ENCODE measurements around the gene CALML3.

CALML3 gene

DNA sequence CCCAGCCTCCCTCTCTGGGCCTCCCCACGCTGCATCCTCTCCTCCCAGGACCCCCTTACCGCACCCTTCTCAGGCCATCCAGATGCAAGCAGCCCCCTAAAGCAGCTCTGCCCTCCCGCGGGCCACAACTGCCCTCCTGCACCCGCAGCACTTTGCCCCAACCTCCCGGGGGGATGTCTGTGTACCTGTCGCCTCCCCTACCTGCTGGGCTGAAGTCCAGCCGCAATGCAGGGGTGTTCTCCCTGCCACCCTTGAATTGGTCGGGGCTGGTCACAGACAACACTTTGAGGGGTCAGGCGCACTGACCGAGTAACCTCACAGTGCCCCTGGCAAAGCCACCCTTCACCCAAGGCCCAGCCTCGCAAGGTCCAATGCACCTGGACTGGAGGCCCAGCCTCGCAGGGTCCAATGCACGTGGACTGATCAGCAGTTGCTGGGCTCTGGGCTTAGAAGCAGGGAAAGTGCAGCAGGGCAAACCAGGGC is 17.1 kb upstream of the CALML3 start:
- no peak for DNase-seq

DNA sequence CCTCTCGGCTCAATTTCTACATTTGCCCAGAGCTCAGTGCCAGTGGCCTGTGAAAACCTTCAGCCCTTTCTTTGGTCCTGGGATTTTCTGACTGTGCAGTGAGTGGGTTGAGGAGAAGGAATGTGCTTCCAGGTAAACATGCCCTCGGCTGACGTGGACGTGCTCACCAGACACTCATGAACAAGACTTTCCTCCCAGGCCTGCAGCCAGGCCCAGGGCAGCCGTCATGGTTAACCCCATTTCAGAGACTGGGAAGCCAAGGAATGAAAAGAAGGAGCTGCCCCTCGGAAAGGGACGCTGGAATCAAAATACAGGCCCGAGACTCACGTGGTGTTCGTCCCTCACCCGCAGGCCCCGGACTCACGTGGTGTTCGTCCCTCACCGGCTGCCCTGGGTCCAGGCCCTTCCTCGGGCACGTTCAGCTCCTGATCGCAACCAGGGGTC is 16.6 kb upstream of the CALML3 start:
- no peak for DNase-seq

DNA sequence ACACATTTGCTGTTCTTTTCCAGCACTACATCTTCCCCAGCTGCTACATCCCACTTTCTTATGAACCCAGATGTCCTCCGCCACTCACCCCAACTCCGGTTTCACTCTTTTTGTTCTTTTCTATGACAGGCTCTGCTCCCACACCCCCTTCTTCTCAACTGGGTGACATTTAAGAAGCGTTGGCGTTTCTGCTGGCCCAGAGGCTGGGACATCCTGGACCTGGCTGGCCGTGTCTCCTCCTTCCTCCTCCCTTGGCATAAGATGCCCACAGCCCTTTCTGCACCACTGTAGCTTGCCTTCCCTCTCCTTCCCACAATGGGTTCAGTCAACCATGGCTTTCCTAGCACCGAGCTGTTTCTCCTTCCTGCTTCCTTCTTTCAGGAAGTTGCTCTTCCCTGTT is 16.0 kb upstream of the CALML3 start:
- no peak for DNase-seq

DNA sequence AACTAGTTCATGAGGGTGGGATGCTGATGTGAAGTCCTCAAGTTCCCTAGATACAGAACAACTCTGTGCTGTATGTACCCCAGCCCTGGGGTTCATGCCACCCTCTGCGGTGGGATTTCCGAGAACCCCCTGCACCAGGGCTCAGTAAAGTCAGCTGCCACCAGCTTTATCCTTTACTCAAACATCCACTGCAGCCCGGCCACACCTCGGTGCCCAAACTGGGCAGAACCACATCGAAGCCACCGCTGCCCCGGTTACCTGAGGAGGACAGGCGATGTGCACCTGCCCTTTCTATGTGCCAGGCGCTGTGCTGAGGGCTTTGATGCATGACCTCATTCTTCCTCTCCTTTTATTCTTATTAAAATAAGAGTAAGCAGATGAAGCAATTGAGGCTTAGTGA is 15.5 kb upstream of the CALML3 start:
- DNase-seq: no peak

DNA sequence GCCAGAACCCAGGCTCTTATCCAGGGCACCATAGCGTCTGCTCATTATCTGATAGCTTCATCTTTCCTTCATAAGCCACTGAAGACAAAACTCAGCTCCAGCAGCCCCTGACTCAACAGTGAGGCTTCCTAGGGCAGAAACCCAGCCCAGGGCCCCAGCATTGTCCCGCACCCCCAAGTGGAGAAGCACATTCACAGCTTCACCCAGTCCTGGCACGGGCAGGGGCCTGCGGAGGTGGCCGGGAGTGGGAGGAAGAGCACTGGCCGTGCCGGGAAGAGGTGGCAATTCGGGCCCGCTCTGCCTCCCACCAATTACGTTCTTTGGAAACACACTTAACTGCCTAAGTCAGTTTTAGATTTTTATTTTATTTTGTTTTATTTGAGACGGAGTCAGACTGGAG is 15.1 kb upstream of the CALML3 start:
- DNase-seq: no peak

DNA sequence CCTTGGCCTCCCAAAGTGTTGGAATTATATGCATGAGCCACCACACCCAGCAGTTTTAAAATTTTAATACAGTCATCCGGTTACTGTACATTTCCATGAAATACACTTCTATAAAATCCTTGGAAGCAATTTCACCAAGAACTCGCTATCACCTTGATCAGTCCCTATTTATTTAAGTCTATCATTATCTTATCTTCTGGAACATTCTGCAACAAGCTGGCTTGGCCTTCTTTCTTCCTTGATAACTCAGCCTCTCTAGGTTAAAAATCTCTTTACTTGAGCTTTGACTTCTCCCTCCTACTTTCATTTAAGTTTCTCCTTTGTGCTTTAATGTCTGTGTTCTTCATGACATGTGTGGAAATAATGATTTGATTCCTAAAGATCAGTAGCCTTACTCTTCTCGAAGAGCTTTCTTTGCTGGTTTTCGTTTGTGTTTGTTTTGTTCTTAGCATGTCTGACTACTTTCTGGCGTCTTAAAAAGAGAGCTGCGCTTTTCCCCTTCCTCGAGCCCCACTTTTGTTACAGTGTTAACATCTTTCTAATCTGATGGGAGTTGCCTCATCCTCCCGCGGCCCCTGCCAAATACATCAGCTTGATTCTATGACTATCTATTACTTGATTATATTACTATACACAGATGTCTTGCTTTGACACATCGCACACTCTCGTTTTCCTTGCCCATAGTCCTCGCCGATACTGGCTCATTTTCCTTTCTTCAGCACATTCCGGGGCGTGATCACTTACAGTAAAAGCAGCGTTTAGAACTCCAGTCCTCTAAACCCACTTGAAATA is 14.3 kb upstream of the CALML3 start:
- DNase-seq: no peak

DNA sequence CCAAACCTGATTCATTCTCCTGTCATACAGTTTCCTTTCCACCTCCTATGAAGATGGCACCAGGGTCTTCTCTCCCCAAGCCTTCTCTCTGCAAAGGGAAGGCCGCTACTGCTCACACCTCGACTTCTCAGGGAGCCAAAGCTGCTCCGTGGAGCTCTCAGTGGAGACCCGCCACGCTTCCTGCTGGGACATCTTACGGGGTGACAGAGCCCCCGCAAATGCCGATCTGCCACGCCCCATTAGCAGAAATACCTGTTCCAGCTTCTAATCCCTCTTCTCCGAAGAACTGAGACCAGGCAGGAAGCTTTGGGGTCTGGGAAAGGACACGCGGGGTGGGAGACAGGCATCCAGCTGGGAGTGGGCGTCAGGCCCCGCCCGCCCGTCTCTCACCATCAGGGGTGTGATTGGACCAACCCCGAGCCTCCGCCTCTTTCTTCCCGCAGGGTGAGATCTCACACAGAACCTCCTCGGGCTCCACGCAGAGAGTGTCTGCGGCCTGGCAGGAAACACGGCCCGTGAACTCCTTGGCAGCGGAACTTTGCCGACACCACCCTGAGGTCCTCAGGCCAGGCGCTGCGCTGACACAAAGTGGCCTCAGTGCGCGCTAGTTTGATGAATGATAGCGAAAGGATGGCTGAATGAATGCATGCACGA is 13.4 kb upstream of the CALML3 start:
- DNase-seq: no peak

DNA sequence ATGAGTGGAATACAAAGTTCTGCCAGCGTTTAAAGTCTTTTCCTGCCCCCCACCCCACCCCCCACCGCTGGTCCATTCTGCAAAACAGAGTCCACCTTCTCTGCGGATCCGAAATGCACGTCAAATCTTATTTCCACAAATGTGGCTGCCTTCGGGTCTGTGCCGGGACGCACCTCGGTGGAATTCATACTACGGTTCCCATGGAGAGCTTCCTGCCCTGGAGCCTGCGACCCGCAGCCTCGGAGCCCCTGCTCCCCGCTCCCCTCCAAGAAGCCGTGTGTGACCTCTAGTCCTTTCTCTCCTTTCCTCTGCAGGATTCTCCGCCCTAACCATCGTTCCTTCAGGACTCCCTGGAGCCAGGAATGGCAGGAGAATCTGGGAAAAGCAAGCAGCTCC is 12.9 kb upstream of the CALML3 start:
- DNase-seq: no peak

DNA sequence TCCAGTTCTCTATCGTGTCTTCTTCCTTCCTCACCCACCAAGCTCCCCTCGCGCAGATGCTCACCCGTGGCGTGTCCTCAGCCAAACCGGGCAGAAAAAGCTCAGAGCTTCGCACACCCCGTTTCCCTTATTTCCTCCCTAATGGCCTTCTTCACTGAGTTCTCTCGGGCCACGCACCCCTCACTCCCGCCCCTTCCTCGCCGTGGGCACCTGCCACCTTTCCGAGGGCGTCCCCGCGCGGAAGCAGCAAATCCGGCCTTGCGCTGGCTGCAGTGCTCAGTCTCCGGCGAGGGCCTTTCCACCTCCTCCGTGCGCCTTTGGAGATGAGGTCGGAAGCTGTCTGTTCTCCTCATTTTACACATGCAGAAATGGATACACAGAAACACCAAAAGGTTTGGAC is 12.4 kb upstream of the CALML3 start:
- no peak for DNase-seq

DNA sequence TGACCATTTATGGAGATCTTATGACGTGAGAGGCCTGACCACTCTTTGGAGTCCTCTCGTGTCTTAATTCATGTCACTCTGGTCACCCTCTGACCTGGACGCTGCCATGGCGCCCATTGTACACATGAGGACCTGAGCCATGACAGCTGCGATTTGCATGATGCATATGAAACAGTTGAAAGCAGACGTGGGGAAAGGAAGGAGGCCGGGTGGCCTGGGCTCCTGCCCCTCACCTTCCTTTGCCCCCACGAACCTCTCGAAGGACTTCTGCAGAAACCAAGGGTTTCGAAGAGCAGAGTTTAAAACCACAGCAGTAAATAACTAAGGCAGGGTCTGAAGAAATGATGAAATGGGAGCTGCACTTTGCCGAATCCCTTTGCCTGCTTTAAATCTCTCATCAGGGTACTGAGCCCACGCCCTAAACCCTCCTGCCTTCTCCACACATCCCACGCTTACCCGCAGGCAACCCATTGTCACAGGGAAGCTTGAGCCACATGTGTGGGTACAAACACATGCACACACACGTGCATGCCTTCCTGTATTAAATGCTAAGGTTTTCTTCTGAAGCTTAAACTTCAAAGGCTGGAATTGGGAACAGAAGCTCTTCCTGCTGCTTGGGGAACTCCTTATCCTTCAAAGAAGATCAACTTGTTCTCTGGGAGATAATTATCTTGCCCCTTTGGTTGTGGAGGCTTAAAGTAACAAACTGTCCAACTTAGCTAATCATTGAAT is 11.7 kb upstream of the CALML3 start:
- DNase-seq: no peak

DNA sequence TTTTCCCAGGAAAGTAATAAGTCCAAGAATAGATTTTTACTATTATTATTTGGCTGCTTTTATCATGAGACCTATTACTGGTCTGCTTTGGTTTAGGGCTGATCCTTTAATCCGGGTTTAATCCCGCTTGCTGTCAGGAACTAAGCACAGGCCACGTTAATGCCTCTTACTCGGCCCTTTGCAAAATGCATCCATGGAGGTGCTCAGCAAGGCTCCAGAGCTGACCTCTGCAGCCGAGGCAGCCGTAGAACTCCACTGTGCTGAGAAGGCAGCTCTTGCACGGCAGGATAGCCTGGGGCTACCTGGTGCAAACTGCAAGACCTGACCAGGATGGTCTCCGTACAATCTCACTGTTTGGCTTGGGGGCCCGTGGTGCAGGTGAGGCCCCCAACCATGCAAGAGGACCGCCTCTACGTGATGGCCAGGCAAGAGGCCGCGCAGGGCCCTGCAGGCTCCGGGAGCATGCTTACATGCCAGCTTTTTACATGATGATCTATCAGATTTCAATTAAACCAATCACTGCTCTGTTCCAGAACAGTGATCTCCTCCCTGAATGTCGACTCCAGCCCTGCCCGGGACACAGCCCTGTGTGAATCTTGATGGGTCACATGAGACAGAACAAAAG is 10.4 kb upstream of the CALML3 start:
- no peak for DNase-seq

DNA sequence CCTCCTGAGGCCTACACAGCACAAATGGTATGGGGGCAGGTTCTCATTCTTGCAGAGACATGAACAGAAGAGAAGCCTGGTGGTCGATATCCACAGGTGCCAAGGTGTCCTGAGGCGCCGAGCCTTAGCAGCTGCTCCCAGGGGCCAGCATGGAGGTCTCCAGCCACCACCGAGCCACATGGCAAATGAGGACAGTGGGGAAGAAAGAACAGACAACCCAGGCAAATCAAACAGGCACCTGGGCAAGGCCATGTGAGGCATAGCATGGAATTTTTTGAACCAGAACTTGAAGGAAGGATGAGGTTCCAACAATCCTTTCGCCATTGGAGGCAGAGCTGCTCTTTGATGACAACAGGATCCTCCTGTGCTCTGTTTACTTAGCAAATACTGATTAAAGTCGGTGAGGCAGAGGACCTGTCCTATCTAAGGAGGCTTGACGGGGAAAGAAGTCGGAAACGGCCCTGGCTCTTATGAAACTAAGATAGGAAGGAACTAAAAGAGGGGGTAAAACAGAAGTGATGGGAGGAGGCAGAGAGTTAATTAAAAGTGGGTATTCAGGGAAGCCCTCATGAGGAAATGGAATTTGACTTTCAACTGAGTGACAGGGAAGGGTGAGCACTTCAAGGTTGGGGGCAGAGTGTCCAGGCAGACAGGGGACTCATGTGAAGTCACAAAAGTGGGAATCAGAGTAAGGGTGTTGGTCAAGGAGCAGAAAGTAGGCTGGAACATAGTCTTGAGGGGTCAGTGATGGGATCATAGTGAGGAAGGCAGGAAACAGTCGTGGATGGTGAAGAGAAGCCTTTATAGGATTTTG is 8.6 kb upstream of the CALML3 start:
- DNase-seq: no peak

DNA sequence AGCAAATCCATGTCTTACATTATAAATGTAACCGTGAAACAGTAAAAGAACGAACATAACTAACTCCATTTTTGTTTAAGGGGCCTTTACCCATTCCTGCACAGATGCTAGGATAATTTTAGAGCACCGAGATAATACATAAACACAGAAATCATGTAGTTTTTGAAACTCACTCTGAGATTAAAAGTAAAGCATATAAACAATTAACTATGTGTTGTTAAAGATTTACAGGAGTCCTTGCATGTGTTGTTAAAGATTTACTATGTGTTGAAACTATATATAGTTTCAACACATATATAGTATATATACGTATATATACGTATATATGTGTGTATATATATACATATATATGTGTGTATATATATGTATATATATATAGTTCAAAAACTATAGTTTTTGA is 7.2 kb upstream of the CALML3 start:
- DNase-seq: no peak

DNA sequence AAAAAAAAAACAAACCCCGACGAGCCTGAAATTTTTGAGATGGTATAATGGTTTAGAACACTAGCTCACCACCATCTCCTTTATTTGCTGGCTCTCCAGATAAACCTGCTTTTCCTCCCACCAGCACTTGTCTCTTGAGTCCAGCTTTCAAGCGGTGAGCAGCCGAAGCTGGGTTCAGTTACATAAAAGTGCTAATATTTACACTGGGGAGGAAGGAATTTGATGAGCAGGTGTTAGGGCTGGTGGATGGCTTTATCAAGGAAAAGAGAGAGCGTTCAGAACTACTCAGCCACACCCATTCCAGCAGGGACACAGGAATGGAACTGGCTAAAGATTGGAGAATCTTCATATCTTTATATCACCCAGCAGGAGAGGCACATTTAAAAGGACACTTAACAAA is 6.6 kb upstream of the CALML3 start:
- DNase-seq: no peak

DNA sequence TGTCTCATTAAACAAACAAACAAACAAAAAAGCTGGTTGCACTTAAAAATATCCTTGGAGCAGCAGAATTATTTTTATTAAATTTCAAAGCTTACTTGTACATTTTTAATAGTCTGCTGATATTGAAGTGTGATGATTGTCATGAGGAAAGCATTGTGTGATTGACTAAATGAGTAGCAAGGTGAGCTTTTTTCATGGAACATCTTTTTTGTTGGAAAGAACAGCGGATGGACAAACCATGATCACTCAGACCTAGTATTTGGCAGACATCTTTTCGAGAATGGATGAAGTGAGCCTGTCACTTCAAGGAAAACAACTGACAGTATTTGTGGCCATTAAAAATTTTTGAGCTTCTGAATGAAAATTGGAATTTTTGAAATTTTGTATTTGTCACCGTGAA is 5.7 kb upstream of the CALML3 start:
- no peak for DNase-seq

DNA sequence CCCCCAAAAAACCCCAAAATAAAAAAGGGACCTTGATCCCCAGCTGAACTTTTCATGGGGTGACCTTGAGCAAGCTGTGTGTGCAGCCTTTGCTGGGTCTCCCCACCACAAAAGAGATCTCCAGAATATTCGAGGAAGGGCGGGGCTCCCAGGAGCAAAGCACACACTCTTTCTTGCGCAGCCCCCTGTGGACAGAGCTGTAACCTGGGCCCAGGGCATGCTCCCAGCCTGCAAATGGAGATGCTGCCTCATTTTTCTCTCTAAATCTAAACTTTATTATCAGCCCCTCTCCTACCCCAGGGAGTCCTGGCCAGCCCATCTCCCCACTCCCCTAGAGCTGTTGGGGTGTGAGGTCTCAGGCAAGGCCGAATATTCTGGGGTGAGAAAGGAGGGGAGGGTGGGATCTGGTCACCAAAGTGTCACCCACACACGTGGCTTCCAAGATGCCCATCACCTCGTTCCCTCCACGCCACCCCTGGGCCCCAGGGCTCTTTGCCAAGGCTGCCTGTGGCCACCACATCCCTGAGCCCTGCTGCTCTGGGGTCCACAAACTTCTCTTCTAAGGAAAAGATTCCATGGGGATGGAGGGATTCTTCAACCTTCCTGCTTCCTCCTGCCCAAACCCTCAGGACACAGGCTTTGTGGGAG is 1.7 kb upstream of the CALML3 start:
- DNase-seq: no peak

DNA sequence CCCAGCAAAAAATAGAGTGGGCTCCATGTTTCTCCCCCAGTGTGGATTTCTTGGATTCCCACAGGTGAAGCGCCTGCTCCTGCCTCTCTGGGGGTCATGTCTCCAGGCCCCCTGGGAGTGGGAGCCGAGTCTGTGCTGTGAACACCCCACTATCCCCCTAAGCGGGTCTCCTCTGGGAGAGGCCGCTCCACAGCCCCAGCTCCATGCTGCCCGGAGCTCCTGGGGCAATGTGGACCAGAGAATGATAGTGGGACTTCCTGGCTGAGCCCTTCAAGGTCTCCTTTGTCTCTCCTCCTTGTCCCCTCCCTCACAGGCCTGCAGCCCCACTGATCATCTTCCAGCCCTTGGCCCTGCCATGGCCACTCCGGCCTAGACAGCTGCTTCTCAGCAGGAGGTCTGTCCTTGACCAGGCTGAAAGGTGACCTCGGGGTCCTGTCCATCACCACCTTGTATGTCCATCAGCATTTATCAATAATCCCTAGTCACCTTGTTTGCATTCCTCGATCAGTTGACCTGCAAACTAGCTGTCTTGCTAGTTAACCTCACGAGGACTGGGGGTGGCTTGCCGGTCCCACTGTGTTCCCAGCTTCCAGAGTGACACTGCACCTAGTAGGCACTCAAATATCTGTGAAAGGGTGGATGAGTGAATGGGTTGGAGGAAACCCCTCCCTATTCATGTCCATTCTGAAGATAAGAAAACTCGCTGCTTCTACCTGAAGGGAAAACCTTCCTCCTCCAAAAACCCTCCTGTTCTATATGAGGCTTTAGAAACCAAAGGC is 776 bp upstream of the CALML3 start:
- DNase-seq: no peak

DNA sequence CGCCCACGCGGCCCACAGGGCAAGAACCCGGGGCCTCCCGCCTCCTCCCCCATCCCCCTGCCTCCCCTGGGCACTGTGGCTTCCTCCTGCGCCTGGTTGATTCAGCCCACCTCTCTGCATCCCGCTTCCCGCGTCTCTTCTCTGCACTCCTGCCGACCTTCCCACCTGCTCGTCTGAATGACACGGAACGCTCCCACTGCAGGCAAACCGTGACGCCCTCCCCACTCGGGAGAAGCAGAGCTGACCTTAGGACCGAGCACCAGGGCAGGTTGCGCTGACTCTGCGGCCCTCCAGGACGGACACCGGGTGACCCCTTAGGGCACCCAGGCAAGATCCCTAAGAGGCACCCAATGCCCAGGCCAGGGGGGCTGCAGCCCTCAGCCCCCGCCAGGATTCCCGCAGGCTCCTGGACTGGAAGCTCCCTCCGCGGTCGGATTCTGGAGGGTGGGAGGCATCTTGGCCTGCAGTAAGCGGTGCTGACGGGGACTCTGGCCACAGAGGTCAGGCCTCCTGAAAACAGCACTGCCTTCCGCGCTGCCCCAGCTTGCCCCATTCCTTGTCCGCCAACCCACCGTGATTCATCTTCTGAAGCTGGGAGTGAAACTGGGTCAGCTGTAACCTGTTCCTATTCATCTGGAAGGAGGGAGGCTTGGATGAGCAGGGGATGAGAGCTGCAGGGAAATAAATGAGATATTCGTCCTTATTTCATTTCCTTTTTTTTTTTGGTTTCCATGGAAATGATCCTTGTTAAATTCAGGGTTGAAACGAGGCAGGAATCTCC is 990 bp downstream of the CALML3 start:
- DNase-seq: no peak

DNA sequence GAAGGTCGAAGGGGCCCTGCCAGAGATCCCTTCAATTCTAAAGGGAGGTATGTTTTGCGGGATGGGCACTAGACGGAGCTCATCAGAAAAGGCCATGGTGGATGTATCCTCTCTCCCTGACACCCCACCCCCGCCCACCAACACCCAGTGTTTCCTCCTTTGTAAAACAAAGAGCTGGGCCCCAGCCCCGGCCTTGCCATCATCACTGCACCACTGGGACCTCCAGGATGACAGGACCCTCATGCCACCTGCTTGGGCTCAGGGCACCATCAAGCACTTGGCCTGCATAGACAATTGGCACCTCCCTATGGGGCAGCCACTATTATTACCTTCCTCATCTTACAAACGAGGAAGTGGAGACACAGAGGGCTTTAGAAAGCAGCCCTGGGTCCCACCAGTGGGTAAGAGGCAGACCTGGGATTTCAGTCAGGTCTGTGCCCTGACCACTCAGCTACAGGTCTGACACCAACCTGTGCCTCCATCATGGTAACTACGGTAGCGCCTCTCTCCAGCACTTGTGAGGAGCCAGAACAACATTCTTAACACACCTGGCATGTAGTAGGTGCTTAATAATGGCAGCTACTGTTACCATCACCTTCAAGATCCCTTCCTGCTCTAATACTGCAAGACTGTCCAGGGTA is 2.0 kb downstream of the CALML3 start:
- no peak for DNase-seq
